OCI-LY1 (cell line): ENCODE results near the gene CFAP20DC.

Experiments
- CTCF ChIP-seq: fragments of 200-600 bp; sonication (generic), shearing (Covaris generic); IDR thresholded peaks from 2 replicates; pipeline ENCODE4 v1.5.1; 2017; ENCODE audit warnings: mild to moderate bottlenecking, antibody characterized with exemption, low read length, moderate library complexity, mixed read lengths
- EZH2 ChIP-seq: fragments of 200-600 bp; sonication (generic), shearing (Covaris generic); IDR thresholded peaks from 2 replicates; pipeline ENCODE4 v1.8.0; 2017; ENCODE audit warnings: borderline replicate concordance, mixed run types, mild to moderate bottlenecking, antibody characterized with exemption, low read length, moderate library complexity, mixed read lengths

GRCh38 chr3:58955308-58955707 lies 94.5 kb downstream of the CFAP20DC start:
- TF ChIP-seq EZH2 (no peak), CTCF (no peak)
